C4-2B (cell line): ENCODE data around the gene IL20.

Experiments
- H3K27ac ChIP-seq: fragments of 450-650 bp; 2 replicates; pipeline ENCODE4 v1.5.1; 2017
- ZFX ChIP-seq: fragments of 450-650 bp; IDR thresholded peaks from 2 replicates; pipeline ENCODE4 v1.6.1; 2017
- TF ChIP-seq, protein P1 (sequence below): fragments of 450-650 bp; conservative IDR thresholded peaks from 2 replicates; pipeline ENCODE4 v1.5.1; 2017; ENCODE audit warnings: mild to moderate bottlenecking

Gene IL20

DNA sequence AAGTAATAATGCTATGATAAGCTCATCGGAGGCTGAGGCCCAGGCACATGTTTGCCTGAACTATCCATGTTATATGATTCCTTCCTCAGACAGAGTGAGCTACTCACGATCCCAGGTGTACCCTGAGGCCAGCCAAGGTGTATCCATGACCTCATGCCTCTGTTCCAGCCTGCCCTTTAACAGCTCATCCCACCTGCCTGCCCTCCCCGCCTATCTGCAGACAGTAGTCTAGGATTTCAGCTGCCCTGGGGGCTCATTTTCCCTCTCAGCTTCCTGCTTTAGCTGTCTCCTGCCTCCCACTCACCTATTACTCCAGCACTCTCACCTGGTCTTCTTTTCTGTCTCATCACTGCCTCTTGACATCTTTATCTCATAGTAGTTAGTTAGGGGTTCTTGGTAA lies 29.9 kb downstream of the IL20 start:
- TF ChIP-seq ZFX, result no peak
- TF ChIP-seq, protein P1, sequence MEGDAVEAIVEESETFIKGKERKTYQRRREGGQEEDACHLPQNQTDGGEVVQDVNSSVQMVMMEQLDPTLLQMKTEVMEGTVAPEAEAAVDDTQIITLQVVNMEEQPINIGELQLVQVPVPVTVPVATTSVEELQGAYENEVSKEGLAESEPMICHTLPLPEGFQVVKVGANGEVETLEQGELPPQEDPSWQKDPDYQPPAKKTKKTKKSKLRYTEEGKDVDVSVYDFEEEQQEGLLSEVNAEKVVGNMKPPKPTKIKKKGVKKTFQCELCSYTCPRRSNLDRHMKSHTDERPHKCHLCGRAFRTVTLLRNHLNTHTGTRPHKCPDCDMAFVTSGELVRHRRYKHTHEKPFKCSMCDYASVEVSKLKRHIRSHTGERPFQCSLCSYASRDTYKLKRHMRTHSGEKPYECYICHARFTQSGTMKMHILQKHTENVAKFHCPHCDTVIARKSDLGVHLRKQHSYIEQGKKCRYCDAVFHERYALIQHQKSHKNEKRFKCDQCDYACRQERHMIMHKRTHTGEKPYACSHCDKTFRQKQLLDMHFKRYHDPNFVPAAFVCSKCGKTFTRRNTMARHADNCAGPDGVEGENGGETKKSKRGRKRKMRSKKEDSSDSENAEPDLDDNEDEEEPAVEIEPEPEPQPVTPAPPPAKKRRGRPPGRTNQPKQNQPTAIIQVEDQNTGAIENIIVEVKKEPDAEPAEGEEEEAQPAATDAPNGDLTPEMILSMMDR, result no peak
- H3K27ac ChIP-seq, result peak overlapping the region; percentile 74

DNA sequence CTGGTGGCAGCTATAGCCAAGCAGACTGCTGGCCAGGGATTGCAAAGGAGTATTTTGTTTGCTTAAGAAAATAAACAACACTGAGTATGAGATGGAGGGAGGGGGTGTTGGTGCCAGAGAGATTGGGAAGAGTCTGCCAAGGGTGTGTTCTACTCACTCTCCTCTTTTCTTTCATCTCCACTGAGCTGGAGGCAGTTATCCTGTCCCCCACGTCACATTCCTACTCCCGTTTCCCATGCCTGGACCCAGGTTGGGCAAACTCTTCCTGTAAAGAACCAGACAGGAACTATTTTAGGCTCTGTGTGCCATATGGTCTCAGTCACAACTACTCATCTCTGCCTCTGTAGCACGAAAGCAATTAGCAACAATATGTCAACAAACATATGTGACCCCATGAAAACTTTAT lies 30.4 kb downstream of the IL20 start:
- TF ChIP-seq, protein P1, result no peak
- TF ChIP-seq ZFX, result no peak
- peak overlapping the region; percentile 74 for H3K27ac ChIP-seq

DNA sequence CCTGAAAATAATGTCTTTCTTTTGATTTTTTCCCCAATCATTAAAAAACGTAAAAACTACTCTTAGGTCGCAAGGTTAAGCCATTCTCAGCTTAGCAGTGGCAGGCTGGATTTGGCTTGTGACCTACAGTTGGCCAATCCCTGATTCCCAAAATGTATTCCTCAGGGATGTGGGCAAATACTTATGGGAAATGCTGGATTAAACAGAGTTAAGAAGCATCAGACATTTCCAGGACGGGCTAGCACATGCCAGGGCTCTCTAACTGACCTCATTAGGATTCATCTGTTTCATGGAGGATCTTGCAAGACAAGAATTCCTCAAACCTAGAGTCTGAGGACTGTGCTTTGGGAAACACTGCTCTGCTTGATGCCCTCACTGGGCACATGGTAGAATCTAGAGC lies 30.8 kb downstream of the IL20 start:
- TF ChIP-seq, protein P1, result no peak
- TF ChIP-seq ZFX, result no peak
- peak overlapping the region; percentile 74 for H3K27ac ChIP-seq

DNA sequence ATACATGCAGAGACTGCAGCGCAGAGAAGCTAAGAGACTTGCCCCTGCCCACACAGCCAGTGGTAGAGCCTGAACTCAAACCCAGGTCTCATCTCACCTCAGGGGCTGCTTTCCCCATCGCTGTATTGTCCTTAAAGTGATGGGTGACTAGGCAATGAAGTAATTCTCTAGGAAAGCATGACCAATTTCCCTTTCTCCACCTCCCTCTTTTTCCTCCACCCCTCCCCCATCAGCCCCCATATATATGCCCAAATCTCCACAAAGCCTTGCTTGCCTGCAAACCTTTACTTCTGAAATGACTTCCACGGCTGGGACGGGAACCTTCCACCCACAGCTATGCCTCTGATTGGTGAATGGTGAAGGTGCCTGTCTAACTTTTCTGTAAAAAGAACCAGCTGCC lies 31.8 kb downstream of the IL20 start, which contains the start of gene IL24:
Gene IL24 (plus strand): TSS at position 269 of the 400 bp plus-strand sequence. CDS start 390 bp downstream, outside the sequence.
- TF ChIP-seq, protein P1, result no peak
- no peak for TF ChIP-seq ZFX
- H3K27ac ChIP-seq, result peak within 1 kb of the TSS; percentile 74

DNA sequence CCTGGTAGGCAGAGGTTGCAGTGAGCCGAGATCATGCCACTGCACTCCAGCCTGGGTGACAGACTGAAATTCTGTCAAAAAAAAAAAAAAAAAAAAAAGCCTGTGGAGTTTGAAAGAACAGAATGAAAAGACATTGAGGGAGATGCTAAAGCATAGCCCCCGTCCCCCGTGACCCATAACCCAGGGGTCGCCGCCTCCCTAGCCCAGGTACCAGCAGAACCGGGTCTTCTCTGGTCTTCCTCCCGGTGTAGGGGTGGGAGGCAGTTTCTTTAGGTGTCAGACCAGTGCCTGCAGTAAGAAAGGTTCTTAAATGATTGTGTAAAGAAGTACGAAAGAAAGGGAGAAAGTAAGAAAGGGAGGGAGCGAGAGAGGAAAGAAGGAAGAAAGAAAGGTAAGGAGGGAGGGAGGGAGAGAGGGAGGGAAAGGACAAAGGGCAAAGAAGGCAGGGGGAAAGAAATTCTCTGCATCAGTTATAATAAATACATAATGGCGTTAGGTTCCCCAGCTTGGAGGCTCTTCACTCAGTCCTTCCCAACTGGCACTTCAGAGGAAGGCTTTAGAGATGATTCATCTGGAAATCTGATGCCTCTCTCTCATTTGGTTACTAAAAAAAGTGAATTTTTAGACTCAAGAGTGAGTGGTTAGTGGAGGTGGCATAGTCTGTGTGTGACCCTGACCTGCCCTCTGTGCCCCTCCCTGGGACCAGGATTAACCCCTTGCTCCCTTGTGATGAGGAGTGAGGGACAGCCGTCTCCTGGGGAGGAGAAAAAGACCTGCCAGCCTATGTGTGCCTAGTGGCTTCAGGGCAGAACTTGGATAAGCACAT lies 32.9 kb downstream of the IL20 start:
- no peak overlapping the region for H3K27ac ChIP-seq
- TF ChIP-seq, protein P1, result no peak
- no peak for TF ChIP-seq ZFX

DNA sequence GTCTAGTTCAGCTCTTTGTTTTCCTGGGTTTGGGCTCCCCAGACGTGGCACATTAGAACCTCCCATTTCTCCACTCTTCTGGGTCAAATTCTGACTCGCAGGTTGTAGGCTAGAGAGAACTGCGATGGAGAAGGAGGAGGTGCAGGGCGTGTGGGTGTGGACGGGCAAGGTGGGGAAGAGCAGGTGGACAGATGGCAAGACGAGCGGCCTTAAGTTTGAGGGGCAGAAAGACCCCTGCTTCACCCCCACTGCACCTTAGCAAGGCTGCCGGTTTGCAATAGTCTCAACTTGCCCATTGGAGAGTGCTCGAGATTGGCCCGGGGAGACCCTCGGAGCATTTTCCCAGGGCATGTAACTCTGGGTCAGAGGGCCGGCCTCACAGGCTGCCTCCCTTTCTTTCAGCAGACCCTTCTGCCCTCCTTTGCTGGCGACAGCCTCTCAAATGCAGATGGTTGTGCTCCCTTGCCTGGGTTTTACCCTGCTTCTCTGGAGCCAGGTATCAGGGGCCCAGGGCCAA lies 33.5 kb downstream of the IL20 start:
- no peak overlapping the region for H3K27ac ChIP-seq
- TF ChIP-seq, protein P1, result no peak
- no peak for TF ChIP-seq ZFX

DNA sequence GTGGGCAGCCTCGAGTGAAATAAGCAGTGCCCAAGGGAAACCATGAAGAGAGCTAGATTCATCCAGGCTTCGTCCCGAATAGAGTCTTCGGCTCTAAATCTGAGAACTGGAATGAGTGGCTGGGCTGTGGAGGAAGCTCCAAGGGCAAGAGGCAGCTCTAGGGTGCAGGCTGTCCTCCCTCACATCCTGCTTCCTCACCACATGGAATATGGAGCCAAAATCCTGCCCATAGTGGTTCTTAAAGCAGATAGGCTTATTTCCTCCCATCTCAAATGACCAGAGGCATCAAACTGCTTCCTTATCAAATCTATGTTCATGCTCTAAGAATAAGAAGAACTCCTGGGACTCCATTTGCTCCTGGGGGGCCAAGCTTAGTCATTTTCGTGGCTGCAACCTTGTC lies 34.3 kb downstream of the IL20 start:
- H3K27ac ChIP-seq, result no peak overlapping the region
- TF ChIP-seq, protein P1, result no peak
- TF ChIP-seq ZFX, result no peak
